IMR-90 (cell line): Measurements from ENCODE around the gene GNA15. TPM values are rescaled to one million over a fixed set of nuclear protein-coding genes. Genes with fewer than 3 reads are reported as not detected.

Experiments
- ATAC-seq: fragments of 200-7000 bp; cut with Tn5 transposase; 2 replicates; pipeline ENCODE4 v1.9.1; 2020; ENCODE audit warnings: low read depth, mild to moderate bottlenecking, moderate library complexity
- BruUV-seq: library from RNA; stranded (reverse); fragments of 400-500 nt; replicated peaks from 2 replicates; lab custom pipeline; 2021; lab: Mats Ljungman, UMichigan
- CTCF ChIA-PET: fragments of 300-600 bp; formaldehyde crosslinking; extraction: SDS; loops from one replicate; lab custom pipeline; 2021; ENCODE audit warnings: antibody characterized with exemption; lab: Yijun Ruan, JAX
- POLR2A ChIA-PET: fragments of 300-600 bp; sonication (Branson Sonifier 250); formaldehyde crosslinking; loops from one replicate; lab custom pipeline; 2022; ENCODE audit warnings: antibody characterized with exemption; ENCODE audit not compliant: unreplicated experiment; lab: Charles Lee
- DNase-seq: peaks from one replicate; pipeline ENCODE4 v3.0.0; 2013
- H2AFZ ChIP-seq: replicated peaks from 2 replicates; pipeline ENCODE3; 2013; ENCODE audit warnings: low read length, mild to moderate bottlenecking; ENCODE audit not compliant: poor library complexity
- H2AK5ac ChIP-seq: 2 replicates; pipeline ENCODE4 v1.6.1; 2013; ENCODE audit warnings: low read depth, low read length, inconsistent platforms
- H2AK9ac ChIP-seq: replicated peaks from 2 replicates; pipeline ENCODE3; 2013; ENCODE audit warnings: mild to moderate bottlenecking, low read depth, low read length, moderate library complexity; ENCODE audit not compliant: poor library complexity
- H2BK120ac ChIP-seq: 2 replicates; pipeline ENCODE4 v1.6.1; 2013; ENCODE audit warnings: low read depth, low read length, inconsistent platforms
- H2BK15ac ChIP-seq: 3 replicates; pipeline ENCODE4 v1.6.1; 2013; ENCODE audit warnings: low read depth, low read length, inconsistent platforms
- H2BK20ac ChIP-seq: 2 replicates; pipeline ENCODE4 v1.6.1; 2013; ENCODE audit warnings: low read depth, mild to moderate bottlenecking, inconsistent platforms, low read length, moderate library complexity
- H2BK5ac ChIP-seq: 2 replicates; pipeline ENCODE4 v1.6.1; 2013; ENCODE audit warnings: mild to moderate bottlenecking, low read depth, low read length, inconsistent platforms; ENCODE audit not compliant: poor library complexity, severe bottlenecking
- H3K14ac ChIP-seq: replicated peaks from 2 replicates; pipeline ENCODE4 v1.6.1; 2013; ENCODE audit warnings: low read depth, low read length, inconsistent platforms
- H3K18ac ChIP-seq: 2 replicates; pipeline ENCODE4 v1.6.1; 2013; ENCODE audit warnings: low read depth, low read length, control low read depth
- H3K23ac ChIP-seq: 2 replicates; pipeline ENCODE4 v1.6.1; 2013; ENCODE audit warnings: low read depth, low read length, inconsistent platforms
- H3K27ac ChIP-seq: 2 replicates; pipeline ENCODE4 v1.5.1; 2013; ENCODE audit warnings: mild to moderate bottlenecking, control low read depth, low read length; ENCODE audit not compliant: insufficient read depth
- H3K27me3 ChIP-seq: 2 replicates; pipeline ENCODE4 v1.6.1; 2013; ENCODE audit warnings: low read length; ENCODE audit not compliant: control insufficient read depth, insufficient read depth
- H3K36me3 ChIP-seq: 2 replicates; pipeline ENCODE4 v1.6.1; 2013; ENCODE audit warnings: low read length, mixed read lengths; ENCODE audit not compliant: control insufficient read depth, insufficient read depth
- H3K4ac ChIP-seq: 2 replicates; pipeline ENCODE4 v1.6.1; 2013; ENCODE audit warnings: low read depth, low read length, inconsistent platforms
- H3K4me1 ChIP-seq: 2 replicates; pipeline ENCODE4 v1.6.1; 2013; ENCODE audit warnings: low read length, mixed read lengths; ENCODE audit not compliant: control insufficient read depth, insufficient read depth
- H3K4me2 ChIP-seq: 2 replicates; pipeline ENCODE4 v1.6.1; 2013; ENCODE audit warnings: low read depth, mild to moderate bottlenecking, control low read depth, low read length, moderate library complexity
- H3K4me3 ChIP-seq: 2 replicates; pipeline ENCODE4 v1.5.1; 2013; ENCODE audit warnings: low read depth, mild to moderate bottlenecking, control low read depth, low read length, moderate library complexity; ENCODE audit not compliant: insufficient read depth
- H3K56ac ChIP-seq: 2 replicates; pipeline ENCODE4 v1.6.1; 2013; ENCODE audit warnings: low read length, inconsistent platforms; ENCODE audit not compliant: insufficient read depth; ENCODE audit errors: extremely low read depth
- H3K79me1 ChIP-seq, 2 experiments: 2 replicates each; pipeline ENCODE4 v1.6.1; 2013; ENCODE audit warnings: low read length in 2 of 2, inconsistent platforms in 1 of 2, low read depth in 1 of 2
- H3K9ac ChIP-seq: 2 replicates; pipeline ENCODE4 v1.6.1; 2013; ENCODE audit warnings: low read depth, low read length, control low read depth
- H3K9me1 ChIP-seq: 2 replicates; pipeline ENCODE4 v1.6.1; 2013; ENCODE audit warnings: low read length, inconsistent platforms; ENCODE audit not compliant: insufficient read depth
- H3K9me3 ChIP-seq: 2 replicates; pipeline ENCODE4 v1.6.1; 2013; ENCODE audit warnings: low read length; ENCODE audit not compliant: control insufficient read depth, insufficient read depth
- H4K20me1 ChIP-seq: 2 replicates; pipeline ENCODE4 v1.6.1; 2013; ENCODE audit warnings: low read length, inconsistent platforms; ENCODE audit not compliant: insufficient read depth
- H4K5ac ChIP-seq: 2 replicates; pipeline ENCODE4 v1.6.1; 2013; ENCODE audit warnings: mild to moderate bottlenecking, low read depth, low read length, control low read depth
- H4K8ac ChIP-seq, 2 experiments: 2 replicates each; pipeline ENCODE4 v1.6.1; 2013; ENCODE audit warnings: low read depth in 2 of 2, low read length in 2 of 2, control low read depth in 1 of 2, inconsistent platforms in 1 of 2
- H4K91ac ChIP-seq: 2 replicates; pipeline ENCODE4 v1.6.1; 2013; ENCODE audit warnings: low read depth, low read length, inconsistent platforms; ENCODE audit not compliant: insufficient read depth
- BHLHE40 ChIP-seq: fragments of 150-350 bp; IDR thresholded peaks from 2 replicates; pipeline ENCODE4 v1.6.1; 2016; ENCODE audit warnings: mild to moderate bottlenecking, low read depth, low read length
- CEBPB ChIP-seq: IDR thresholded peaks from 2 replicates; pipeline ENCODE4 v1.6.1; 2012; ENCODE audit warnings: low read depth, low read length, improper control_type of control experiment
- CHD1 ChIP-seq: IDR thresholded peaks from 2 replicates; pipeline ENCODE4 v1.6.1; 2012; ENCODE audit warnings: low read depth, low read length, improper control_type of control experiment
- CTCF ChIP-seq: conservative IDR thresholded peaks from 2 replicates; pipeline ENCODE4 v1.5.1; 2012; ENCODE audit warnings: mild to moderate bottlenecking, low read depth, low read length, improper control_type of control experiment
- FOS ChIP-seq: fragments of 150-350 bp; IDR thresholded peaks from 2 replicates; pipeline ENCODE4 v1.6.1; 2016; ENCODE audit warnings: low read depth, low read length
- MAFK ChIP-seq: IDR thresholded peaks from 2 replicates; pipeline ENCODE4 v1.6.1; 2012; ENCODE audit warnings: low read depth, low read length, improper control_type of control experiment
- MAZ ChIP-seq: IDR thresholded peaks from 2 replicates; pipeline ENCODE4 v1.6.1; 2012; ENCODE audit warnings: low read depth, mild to moderate bottlenecking, low read length, improper control_type of control experiment, moderate library complexity, borderline replicate concordance
- MXI1 ChIP-seq: IDR thresholded peaks from 2 replicates; pipeline ENCODE4 v1.6.1; 2012; ENCODE audit warnings: low read depth, mild to moderate bottlenecking, low read length, moderate library complexity, borderline replicate concordance
- NFE2L2 ChIP-seq: fragments of 150-350 bp; IDR thresholded peaks from 2 replicates; pipeline ENCODE4 v1.6.1; 2016; ENCODE audit warnings: low read depth, mild to moderate bottlenecking, low read length
- POLR2A ChIP-seq: IDR thresholded peaks from 2 replicates; pipeline ENCODE4 v1.6.1; 2012; ENCODE audit warnings: mild to moderate bottlenecking, low read depth, low read length
- RAD21 ChIP-seq: IDR thresholded peaks from 2 replicates; pipeline ENCODE4 v1.6.1; 2012; ENCODE audit warnings: low read length, improper control_type of control experiment
- RFX5 ChIP-seq: IDR thresholded peaks from 2 replicates; pipeline ENCODE4 v1.8.0; 2012; ENCODE audit warnings: low read depth, mild to moderate bottlenecking, low read length, moderate library complexity
- SMC3 ChIP-seq: fragments of 150-350 bp; IDR thresholded peaks from 2 replicates; pipeline ENCODE4 v1.6.1; 2016; ENCODE audit warnings: low read depth, mild to moderate bottlenecking, antibody characterized with exemption, low read length, moderate library complexity
- USF2 ChIP-seq: fragments of 150-350 bp; IDR thresholded peaks from 2 replicates; pipeline ENCODE4 v1.6.1; 2017; ENCODE audit warnings: mild to moderate bottlenecking, antibody characterized with exemption, low read length, low read depth
- WGBS, 2 experiments: methylation state at CpG; one replicate each; pipeline versions ENCODE4 v1.1.5 to v1.1.7; 2013; ENCODE audit warnings: missing lambda C conversion rate in 2 of 2; ENCODE audit not compliant: insufficient read length in 1 of 2; ENCODE audit errors: extremely low coverage in 2 of 2; 5-methylcytosine and 5-hydroxymethylcytosine counted together
- dilution Hi-C: fragments of 300-500 bp; cut with HindIII; formaldehyde crosslinking; loops from one replicate; pipeline ENCODE4 v1.14.3; 2018; ENCODE audit warnings: low sequenced_read_pairs; ENCODE audit not compliant: unreplicated experiment
- in situ Hi-C: fragments of 300-500 bp; cut with MboI; formaldehyde crosslinking; loops from 3 replicates; pipeline ENCODE4 v1.14.3; 2019; ENCODE audit warnings: low sequenced_read_pairs, inconsistent platforms, mixed read lengths
- intact Hi-C: fragments of 100-400 bp; cut with micrococcal nuclease; formaldehyde crosslinking; loops from 2 replicates; pipeline ENCODE4 v1.10.0; 2022
- polyA plus RNA-seq, 3 experiments: library from polyadenylated mRNA; depleted of rRNA; stranded (reverse); fragments of >200 nt; gene quantifications; 2 replicates each; pipeline ENCODE4 v1.2.3, GENCODE V29; 2012; ENCODE audit warnings: low replicate concordance in 1 of 3
- total RNA-seq: library from RNA; depleted of rRNA; stranded (reverse); fragments of >200 nt; gene quantifications from 2 replicates; pipeline ENCODE4 v1.2.3, GENCODE V29; 2012

The GNA15 gene
- total and polyA plus RNA-seq, 2 of the 4 experiments (the other 2 are of a cell fraction) = 0.18 TPM; not detected in 1

- no peak overlapping the region for H2AFZ ChIP-seq
- H3K27ac ChIP-seq = no peak overlapping the region
- no peak overlapping the region for H4K91ac ChIP-seq
- H3K4me2 ChIP-seq = no peak overlapping the region
- no peak overlapping the region for H3K18ac ChIP-seq
- H3K14ac ChIP-seq = no peak overlapping the region
- H2AK9ac ChIP-seq = no peak overlapping the region
- no peak overlapping the region for H3K4me3 ChIP-seq
- peaks cover 13% of the 10 kb centered on the region for H4K20me1 ChIP-seq
- no peak overlapping the region for H4K8ac ChIP-seq
- DNase-seq (no peak), ATAC-seq (no peak)
- no peak overlapping the region for H2BK120ac ChIP-seq
- no peak overlapping the region for H3K4ac ChIP-seq
- dilution Hi-C loops (no loop called here), in situ Hi-C loops (no loop called here), intact Hi-C loops (no loop called here)
- no peak overlapping the region for H2AK5ac ChIP-seq
- H2BK20ac ChIP-seq = no peak overlapping the region
- no peaks in the 10 kb centered on the region for H3K9me1 ChIP-seq
- ChIA-PET POLR2A (no interaction called here), CTCF (no interaction called here)
- H2BK15ac ChIP-seq = no peak overlapping the region
- no peak overlapping the region for H3K9ac ChIP-seq
- no peaks in the 10 kb centered on the region; a peak in 1 of 4 replicates for H3K79me1 ChIP-seq
- no peak overlapping the region for H3K23ac ChIP-seq
- no peak for TF ChIP-seq SMC3
- TF ChIP-seq MAZ = no peak
- TF ChIP-seq CEBPB = no peak
- TF ChIP-seq NFE2L2 = no peak
- TF ChIP-seq POLR2A = no peak
- TF ChIP-seq CHD1 = no peak
- no peak for TF ChIP-seq BHLHE40
- no peak for TF ChIP-seq FOS
- TF ChIP-seq MXI1 = no peak
- no peak for TF ChIP-seq MAFK
- TF ChIP-seq RAD21 = no peak
- no peak for TF ChIP-seq USF2
- TF ChIP-seq CTCF = no peak
- no peak for TF ChIP-seq RFX5
- peaks cover 29% of the 10 kb centered on the region for H3K36me3 ChIP-seq
- H2BK5ac ChIP-seq = no peak overlapping the region
- H3K27me3 ChIP-seq = no peaks in the 10 kb centered on the region
- H3K9me3 ChIP-seq = no peaks in the 10 kb centered on the region
- no peaks in the 10 kb centered on the region for H3K4me1 ChIP-seq
- WGBS, 2 experiments = 96% methylated on average over 7 of the region's 28 CpGs; no CpG with 5 or more reads in 1 of the 2 experiments
- BruUV-seq = no TSS peak
- H4K5ac ChIP-seq = no peak overlapping the region
- H3K56ac ChIP-seq = no peak overlapping the region
Measured at GRCh38 chr19:3206216-3206953, 70.6 kb downstream of the GNA15 start.
